H54 (cell line): ENCODE measurements around the gene ADGRD1.

Source experiments
- DNase-seq: peaks from one replicate; pipeline ENCODE4 v3.0.0; 2011; ENCODE audit warnings: low spot score, mixed read lengths; ENCODE audit not compliant: insufficient read length
- FAIRE-seq: peaks from 3 replicates; lab custom pipeline; 2011; peaks lifted over from hg19 to GRCh38; lab: Jason Lieb, UNC
- POLR2A ChIP-seq: IDR thresholded peaks from 2 replicates; pipeline ENCODE4 v1.6.1; 2011; ENCODE audit warnings: low read depth, mild to moderate bottlenecking, low read length

Gene ADGRD1

DNA sequence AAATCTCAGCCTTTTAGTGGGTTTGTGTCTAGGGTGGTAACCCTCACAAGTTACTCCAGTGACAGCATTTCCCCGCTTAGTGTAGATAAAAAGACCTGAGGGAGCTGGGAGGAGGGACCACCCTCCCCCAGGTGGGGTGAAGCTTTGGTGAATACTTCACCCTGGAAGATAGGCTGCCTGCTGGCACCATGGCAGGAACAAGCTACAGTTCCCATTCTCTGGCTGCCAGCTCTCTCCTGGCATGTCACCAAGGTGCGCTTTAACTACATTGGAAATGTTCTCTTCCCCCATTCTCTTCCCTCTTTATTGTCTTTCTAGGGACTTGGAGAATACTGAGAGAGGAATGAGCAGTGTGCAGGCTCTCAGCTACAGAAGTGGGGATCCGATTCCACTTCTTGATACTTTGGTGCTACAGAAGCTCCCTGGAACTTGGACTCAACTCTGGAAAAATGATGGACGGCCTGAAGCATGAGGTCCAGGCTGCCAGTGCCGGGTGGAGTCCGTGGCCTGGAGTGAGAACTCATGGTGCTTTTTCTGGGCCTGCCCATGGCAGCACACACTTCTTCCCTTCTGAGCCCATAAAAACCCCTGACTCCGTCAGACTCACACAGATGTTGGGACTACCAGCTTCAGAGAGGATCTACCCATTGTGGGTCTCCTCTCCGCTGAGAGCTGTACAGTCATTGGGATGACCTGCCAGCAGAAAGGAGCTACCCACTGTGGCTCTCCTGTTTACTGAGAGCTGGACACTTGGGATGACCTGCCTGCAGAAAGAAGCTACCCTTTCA is 198.0 kb downstream of the ADGRD1 start:
- no peak for TF ChIP-seq POLR2A
- DNase-seq: no peak
- no peak for FAIRE-seq

DNA sequence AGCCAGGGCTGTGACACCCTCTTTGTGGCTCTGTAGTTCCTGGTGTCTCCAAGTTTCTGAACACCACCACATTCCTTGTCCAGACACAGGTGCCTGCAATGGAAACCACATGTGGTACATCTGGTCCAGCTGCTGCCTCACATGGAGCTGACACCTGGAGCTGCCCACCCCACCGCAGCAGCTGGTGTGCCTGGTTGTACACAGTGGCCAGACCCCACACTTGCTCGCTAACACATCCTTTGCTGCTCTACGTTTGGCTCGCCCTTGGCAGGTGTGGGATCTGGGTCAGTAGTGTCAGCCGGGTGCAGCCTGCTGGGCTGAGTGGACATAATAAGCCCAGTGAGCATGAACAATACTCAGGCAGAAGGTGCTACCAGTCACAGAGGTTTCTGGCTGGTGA is 198.9 kb downstream of the ADGRD1 start:
- no peak for DNase-seq
- no peak for FAIRE-seq
- no peak for TF ChIP-seq POLR2A

DNA sequence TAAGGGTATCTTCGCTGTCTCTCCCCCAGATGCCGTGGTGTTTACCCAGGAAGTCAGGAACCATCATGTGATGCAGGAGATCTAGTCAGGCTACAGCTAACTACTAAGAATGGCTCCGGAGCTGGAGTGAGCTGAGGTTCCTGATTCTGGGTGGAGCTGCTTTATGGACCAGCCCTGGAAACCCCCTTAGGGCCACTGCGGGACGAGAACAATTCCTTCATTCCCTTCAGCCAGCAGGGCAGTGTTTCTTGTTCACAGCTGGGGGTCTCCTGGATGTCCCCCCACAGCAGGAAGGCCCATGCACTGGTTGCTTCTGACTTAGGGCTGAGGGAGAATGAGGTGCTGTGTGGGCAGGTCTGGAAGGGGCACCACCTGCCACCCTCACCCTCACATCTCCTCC is 199.3 kb downstream of the ADGRD1 start:
- DNase-seq (no peak), FAIRE-seq (no peak)
- TF ChIP-seq POLR2A: no peak

DNA sequence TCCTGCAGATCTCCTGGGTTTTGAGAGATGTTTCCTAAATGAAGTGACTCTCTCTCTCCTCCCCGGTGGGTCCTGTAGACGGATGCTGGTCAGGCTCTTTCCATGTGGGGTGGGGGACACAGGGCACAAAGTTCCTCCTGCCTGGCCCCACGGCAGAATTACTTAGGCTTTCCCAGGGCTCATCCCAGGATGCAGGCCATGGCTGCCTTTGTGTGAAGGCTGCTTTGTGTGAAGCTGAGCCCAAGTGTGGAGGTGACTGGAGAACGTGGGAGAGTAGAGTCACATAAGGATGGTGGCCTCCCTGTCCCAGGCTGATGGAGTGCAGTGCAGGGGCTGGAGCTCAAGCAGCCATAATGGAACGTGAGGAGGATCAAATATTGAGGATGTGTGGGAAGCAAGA is 200.2 kb downstream of the ADGRD1 start:
- TF ChIP-seq POLR2A: no peak
- no peak for FAIRE-seq
- DNase-seq: no peak

DNA sequence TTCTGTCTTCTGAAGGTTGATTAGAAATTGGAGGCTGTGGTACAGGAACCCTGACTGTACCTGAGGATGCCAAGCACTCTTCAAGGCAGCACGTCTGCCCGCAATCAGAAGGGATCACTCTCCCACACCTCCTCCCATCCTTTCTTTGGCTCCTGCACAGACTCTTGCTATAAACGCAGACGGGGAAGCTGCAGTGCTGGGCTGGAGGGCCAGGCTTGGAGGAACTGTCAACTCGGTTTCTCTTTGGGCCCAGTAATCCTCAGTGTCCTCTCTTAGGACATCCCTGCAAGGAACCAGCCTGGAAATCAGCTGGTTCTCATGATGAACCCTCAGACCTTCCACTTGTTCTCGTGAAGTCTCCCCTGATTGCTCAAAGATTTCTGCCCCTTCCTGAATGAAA is 201.4 kb downstream of the ADGRD1 start:
- no peak for DNase-seq
- TF ChIP-seq POLR2A: no peak
- FAIRE-seq: no peak

DNA sequence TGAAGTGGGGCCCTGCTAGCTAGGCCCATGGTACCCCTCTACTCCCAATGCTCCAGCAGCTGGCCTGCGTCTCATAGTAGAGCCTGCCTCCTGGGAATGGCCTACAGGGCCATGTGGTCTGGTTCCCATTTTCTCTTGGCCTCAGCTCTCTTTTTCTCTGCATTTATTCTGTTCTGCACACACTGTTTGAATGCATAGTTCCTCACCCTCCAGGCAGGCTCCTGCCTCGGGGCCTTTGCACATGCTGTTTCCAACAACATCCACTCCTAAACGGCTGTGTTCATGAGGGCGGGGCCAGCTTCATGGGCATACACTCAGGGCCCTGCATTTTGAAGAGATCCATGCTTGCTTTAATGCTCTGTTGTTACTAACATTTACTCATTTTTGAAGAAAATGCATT is 204.0 kb downstream of the ADGRD1 start:
- FAIRE-seq (no peak), DNase-seq (no peak)
- no peak for TF ChIP-seq POLR2A

DNA sequence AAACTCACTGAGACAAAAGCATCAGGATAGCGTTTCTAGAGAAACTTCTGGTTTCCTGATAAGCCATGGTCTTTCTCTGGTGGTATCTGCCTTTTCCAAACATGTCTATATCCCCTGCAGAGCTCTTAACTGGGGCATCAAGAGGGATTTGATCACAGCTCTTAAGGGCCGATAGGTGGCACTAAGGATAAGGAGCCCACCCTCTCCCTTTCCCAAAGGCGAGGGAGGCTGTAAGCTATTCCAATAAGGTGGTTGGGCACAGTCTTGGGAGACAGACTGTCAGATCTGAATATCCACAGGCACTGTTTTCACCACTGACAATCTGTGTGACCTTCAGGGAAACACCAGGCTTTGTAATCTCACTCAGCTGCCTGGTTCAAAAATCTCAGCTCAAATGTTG is 206.0 kb downstream of the ADGRD1 start:
- TF ChIP-seq POLR2A: no peak
- no peak for FAIRE-seq
- no peak for DNase-seq

DNA sequence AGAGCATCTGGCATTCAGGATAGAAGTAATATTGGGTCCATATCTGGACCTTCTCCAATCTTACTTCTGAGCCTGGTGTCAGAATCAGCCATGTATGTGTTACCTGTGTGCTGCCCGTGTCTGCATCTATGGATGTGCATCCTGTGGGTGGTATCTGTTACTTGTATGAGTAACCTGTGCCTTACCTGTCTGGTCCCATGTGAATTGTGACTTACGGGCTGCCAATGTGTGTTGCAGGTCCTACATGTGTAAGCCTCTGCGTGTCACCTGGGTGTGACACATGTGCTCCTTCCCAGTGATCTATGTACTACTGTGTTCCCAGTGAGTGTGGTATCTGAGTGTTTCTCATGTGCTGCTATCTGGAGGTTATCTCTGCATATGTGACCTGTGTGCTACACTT is 208.4 kb downstream of the ADGRD1 start:
- TF ChIP-seq POLR2A: no peak
- no peak for DNase-seq
- no peak for FAIRE-seq

DNA sequence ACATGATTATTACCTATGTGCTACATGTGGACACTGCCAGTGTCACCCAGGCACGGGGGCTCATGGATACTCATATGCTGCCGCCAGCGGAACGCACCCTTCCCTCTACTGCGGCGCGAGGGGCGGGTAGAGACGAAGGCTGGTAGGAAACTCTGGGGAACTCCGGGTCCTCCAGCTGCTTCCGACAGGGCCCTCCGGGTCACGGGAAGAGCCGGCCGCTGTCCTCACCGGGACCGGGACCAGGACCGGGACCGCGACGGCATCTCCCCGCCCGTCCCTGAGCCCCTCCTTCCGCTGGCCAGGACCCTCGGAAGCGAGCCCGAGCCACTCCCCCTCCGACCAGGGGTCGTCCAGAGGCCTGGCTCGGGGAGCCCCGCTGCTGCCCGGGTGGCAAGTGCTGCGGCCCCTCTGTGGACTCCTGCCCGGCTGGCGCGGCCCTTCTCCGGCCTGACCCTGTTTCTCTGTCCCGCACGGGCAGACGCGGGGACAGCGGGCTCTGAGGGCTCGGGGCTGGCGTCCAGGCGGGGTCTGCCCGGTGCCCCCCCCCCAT is 209.6 kb downstream of the ADGRD1 start:
- no peak for FAIRE-seq
- TF ChIP-seq POLR2A: no peak
- DNase-seq: no peak

DNA sequence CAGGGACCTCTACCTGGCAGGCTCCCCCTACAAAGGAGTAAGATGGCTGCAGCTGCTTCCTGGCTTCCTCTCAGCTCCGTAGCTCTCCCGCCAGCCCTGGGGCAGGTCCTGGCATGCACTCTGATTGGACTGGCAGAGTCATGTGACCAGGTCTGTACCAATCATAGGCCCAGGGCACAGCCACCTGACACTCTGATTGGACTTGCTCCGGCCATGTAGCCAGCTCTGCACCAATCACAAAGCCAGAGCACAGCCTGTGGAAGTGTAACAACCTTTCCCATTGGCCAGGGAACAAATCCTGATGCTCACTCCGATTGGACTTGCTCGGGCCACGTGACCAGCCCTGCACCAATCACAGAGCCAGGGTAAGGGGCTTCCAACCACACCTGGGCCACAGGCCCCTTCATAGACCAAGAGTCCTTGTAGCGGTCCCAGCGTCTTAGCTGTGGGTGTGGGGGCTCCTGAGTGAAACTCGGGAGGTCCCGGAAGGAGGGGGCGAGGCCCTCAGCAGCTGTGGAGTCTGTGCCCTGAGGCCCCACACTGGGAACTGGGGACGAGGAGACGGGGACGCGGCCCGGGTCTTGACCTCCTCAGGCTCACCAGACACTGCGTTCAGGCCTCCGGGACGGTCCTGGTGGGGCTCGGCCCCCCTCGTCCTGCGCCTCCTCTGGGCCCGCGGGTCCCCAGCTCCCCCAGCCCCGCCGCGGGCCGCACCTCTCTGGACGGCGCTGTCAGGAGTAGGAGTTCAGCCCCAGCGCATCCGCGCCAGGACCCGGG is 210.6 kb downstream of the ADGRD1 start:
- FAIRE-seq: no peak
- no peak for TF ChIP-seq POLR2A
- DNase-seq: no peak

DNA sequence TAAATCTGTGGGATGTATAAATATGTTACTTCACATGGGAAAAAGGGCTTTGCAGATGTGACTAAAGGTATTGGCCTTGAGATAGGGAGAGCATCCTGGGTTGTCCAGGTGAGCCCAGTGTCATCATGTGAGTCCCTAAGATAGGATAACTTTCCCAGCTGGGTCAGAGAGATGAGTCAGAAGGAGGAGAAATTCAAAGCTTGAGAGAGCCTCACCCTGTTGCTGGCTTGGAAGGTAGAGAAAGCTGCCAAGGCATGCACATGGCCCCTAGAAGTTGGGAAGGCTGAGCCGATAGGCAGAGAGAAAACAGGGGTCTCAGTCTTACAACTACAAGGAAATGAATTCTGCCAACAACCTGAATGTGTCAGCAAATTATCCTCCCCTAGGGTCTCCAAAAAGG is 213.0 kb downstream of the ADGRD1 start:
- FAIRE-seq: no peak
- DNase-seq: no peak
- TF ChIP-seq POLR2A: no peak

DNA sequence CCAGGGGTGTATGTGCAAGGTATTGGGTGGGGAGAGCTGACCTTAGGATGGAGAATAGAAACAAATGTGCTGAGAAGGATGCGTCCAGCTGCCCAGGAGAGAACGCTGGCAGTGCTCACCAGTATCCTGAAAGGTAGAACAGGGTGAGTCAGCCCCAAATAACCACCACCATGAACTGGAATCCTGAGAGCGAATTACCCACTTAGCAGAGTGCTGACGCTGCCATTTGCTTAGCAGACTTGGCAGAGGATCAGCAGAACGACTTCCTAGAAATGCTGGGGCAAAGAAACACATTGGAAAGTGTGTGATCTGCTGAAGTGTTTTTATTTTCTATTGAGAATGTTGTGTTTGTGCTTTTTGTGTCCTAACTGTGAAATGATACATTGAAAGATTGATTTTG is 213.6 kb downstream of the ADGRD1 start:
- DNase-seq: no peak
- no peak for TF ChIP-seq POLR2A
- FAIRE-seq: no peak

DNA sequence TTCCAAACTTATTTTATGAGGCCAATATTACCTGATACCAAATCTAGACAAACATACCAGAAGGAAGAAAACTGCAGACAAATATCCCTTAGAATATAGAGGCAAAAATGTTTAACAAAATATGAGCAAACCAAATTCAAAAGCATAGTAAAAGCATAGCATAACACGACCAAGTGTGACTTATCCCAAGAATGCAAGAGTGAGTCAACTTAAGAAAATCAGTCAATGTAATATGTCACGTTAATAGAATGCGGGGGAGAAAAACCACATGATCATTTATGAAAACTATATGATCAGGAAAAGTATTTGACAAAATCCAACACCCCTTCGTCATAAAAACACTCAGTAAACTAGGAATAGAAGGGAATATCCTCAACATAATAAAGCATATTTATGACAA is 217.3 kb downstream of the ADGRD1 start:
- TF ChIP-seq POLR2A: no peak
- DNase-seq (no peak), FAIRE-seq (no peak)

DNA sequence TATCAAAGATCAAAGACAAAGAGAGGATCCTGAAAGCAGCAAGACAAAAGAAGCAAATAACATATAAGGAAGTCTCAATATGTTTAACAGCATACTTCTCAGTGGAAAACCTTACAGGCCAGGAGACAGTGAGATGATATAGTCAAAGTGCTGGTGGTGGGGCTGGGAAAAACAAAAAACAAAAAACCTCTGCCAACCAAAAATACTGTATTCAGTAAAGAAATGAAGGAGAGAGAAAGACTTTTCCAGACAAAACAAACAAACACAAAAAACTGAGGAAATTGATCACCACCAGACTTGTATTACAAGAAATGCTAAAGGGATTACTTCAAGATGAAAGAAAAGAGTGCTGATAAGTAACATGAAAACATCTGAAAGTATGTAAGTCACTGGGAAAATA is 221.2 kb downstream of the ADGRD1 start:
- FAIRE-seq (no peak), DNase-seq (no peak)
- no peak for TF ChIP-seq POLR2A
